VCaP (cell line): ENCODE measurements around the gene ARHGAP32.

Experiments used
- H3K27ac ChIP-seq: fragments of 450-650 bp; 2 replicates; pipeline ENCODE4 v1.5.1; 2017
- TF ChIP-seq, protein P1 (sequence below): fragments of 450-650 bp; conservative IDR thresholded peaks from 2 replicates; pipeline ENCODE4 v1.5.1; 2017; ENCODE audit warnings: mild to moderate bottlenecking, moderate library complexity

The ARHGAP32 gene

DNA sequence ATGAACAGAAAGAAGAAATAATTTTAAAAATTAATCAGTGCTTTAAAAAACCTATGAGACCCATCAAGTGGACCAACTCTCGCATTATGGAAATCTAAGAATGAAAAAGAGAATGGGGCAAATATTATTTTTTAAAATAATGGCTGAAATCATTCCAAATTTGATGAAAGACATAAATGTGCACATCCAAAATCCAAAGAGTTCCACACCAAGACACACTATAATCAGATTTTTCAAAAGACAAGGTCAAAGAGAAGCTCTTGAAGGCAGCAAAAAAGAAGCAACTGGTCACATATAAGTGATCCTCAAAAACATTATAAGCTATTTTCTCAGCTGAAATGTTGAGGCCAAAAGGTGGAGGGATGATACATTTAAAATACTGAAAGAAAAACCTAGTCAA is 85.3 kb downstream of the ARHGAP32 start:
- no peak overlapping the region for H3K27ac ChIP-seq
- TF ChIP-seq, protein P1, sequence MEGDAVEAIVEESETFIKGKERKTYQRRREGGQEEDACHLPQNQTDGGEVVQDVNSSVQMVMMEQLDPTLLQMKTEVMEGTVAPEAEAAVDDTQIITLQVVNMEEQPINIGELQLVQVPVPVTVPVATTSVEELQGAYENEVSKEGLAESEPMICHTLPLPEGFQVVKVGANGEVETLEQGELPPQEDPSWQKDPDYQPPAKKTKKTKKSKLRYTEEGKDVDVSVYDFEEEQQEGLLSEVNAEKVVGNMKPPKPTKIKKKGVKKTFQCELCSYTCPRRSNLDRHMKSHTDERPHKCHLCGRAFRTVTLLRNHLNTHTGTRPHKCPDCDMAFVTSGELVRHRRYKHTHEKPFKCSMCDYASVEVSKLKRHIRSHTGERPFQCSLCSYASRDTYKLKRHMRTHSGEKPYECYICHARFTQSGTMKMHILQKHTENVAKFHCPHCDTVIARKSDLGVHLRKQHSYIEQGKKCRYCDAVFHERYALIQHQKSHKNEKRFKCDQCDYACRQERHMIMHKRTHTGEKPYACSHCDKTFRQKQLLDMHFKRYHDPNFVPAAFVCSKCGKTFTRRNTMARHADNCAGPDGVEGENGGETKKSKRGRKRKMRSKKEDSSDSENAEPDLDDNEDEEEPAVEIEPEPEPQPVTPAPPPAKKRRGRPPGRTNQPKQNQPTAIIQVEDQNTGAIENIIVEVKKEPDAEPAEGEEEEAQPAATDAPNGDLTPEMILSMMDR = no peak

DNA sequence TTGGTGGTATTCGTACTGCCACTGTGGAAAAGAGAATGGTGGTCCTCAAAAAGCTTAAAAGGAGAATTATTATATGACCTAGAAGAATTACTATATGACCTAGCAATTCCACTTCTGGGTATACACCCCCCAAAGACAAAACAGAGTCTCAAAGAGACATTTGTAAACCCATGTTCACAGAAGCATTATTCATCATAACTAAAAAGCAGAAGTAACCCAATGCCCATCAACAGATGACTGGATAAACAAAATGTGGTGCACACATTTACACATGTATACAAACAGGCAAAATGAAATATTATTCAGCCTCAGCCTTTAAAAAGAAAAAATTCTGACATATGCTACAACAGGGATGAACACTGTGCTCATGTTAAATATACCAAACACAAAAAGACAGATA is 89.4 kb downstream of the ARHGAP32 start:
- TF ChIP-seq, protein P1 = no peak
- no peak overlapping the region for H3K27ac ChIP-seq

- H3K27ac ChIP-seq = no peak overlapping the region
Observed at GRCh38 chr11:129102225-129102624, 89.9 kb downstream of the ARHGAP32 start.

DNA sequence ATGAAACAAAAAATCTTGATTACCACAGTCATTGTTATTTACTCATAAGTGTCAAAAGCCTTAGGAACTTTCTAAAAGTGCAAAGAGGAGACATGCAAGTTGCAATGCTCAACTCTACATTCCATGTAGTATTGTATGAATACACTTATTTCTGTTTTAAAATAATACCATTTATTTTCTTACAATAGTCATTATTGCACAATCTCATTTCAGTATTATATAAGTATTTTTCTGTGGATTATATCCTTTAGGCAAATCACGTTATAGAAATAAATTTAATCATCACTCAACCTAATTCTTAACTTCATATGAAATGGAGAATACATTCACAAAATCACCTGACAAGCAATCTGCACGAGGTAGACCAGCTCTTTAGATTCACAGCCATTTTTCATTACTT is 98.8 kb downstream of the ARHGAP32 start:
- no peak overlapping the region for H3K27ac ChIP-seq
- TF ChIP-seq, protein P1 = no peak

More at GRCh38 chr11:129102225-129102624, 89.9 kb downstream of the ARHGAP32 start:
- TF ChIP-seq, protein P1 = no peak

DNA sequence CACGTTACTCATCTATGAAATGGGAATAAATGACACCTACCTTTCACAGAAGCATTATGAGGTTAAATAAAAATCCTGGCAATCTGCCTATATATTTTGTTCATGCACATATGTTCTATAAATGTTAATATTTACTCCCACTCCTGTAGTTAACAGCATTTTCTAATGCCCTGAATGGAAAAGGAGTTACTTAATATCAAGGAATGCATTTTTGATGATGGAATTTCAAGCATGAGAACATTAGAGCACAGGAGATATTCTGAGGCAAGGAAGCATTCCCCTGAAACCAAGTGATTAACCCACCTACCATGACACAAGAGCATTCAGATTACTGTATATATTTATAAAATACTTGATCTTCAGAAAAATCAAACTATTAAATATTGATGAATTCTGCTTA is 102.1 kb downstream of the ARHGAP32 start:
- peak overlapping the region; percentile 24; the same call in 1 of the 2 replicates for H3K27ac ChIP-seq
- TF ChIP-seq, protein P1 = no peak

DNA sequence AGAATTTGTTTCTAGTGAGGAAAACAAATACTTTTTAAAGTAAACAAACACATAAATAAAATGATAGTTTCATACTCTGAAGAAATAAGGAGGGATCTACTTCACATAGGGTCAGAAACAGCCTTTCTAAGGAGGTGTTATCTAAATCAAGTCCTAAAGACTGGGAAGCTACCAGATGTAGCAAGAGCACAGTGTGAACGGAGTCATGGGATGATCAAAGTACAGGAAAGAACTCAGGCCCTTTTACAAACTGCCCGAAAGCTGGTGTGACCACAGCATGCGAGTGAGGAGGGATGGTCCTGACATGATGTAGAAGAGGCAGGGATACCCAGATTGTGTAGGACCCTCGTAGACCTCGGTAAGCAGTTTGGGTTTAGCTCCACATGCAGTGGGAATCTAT is 102.8 kb downstream of the ARHGAP32 start:
- no peak overlapping the region for H3K27ac ChIP-seq
- TF ChIP-seq, protein P1 = no peak

GRCh38 chr11:129086976-129087375 is 105.1 kb downstream of the ARHGAP32 start:
- H3K27ac ChIP-seq = no peak overlapping the region
- TF ChIP-seq, protein P1 = no peak

GRCh38 chr11:129077191-129077590 is 114.9 kb downstream of the ARHGAP32 start:
- H3K27ac ChIP-seq = no peak overlapping the region
- TF ChIP-seq, protein P1 = no peak
